Measurements from ENCODE around the gene CABLES2. TPM values are rescaled to one million over a fixed set of nuclear protein-coding genes. Genes with fewer than 3 reads are reported as not detected.

Gene CABLES2
- total RNA-seq, 2 experiments from 2014 or later: 14.8 to 22.5 TPM

DNA sequence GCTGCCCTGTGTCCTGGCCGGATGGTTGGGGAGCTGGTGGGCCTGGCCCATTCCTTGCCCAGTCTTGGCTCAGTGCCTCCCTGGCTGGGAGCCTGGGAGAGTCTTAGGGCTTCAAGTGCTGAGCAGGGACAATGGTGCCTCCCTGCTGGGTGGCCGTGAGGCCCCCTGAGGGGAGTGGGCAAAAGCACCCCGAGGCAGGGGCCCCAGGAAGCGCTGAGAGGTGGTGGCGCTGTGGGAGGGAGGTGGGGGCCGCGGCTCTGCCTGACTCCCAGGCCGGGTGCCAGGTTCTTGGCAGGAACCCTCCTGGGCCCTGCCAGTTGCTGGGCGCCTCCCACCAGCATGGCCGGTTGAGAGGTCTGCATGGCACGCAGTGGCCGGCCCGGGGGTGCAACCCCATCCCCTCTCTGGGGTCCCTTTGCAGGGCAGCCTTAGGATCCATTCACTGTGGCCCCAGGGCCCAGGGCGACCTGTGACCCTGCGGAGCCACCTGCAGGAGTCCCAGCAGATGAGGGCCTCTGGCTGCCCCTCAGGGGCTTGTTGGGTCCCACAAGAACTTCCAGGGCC, 29.4 kb downstream of the CABLES2 start:
- Histone ChIP-seq H3K4me2 (ENCODE audit: low read length) (no peak overlapping the region), H3K27ac (ENCODE audit: low read depth, low read length, poor library complexity, severe bottlenecking) (no peak overlapping the region), H3K9me2 (ENCODE audit: insufficient read depth, low read length) (no peaks in the 10 kb centered on the region), H3K36me3 (ENCODE audit: insufficient read depth, low read length) (peaks cover 15% of the 10 kb centered on the region), H3K4me1 (ENCODE audit: insufficient read depth, low read length, poor library complexity, severe bottlenecking) (peaks cover 6% of the 10 kb centered on the region), H3K9me3 (ENCODE audit: low read length) (no peaks in the 10 kb centered on the region), H3K79me2 (ENCODE audit: insufficient read depth, low read depth, low read length) (no peaks in the 10 kb centered on the region), H3K4me3 (ENCODE audit: low read depth, low read length, poor library complexity, severe bottlenecking) (no peak overlapping the region), H4K20me1 (ENCODE audit: insufficient read depth, low read length) (no peaks in the 10 kb centered on the region), H2AFZ (ENCODE audit: low read length) (no peak overlapping the region)
- no TSS peak for BruUV-seq (replicated peaks)
- CTCF ChIA-PET (ENCODE audit: unreplicated experiment): no interaction called here
- no peak for TF ChIP-seq EZH2phosphoT487 (IDR thresholded peaks at IDR 0.05; ENCODE audit: borderline replicate concordance, low read depth, low read length)
- TF ChIP-seq, protein P1, sequence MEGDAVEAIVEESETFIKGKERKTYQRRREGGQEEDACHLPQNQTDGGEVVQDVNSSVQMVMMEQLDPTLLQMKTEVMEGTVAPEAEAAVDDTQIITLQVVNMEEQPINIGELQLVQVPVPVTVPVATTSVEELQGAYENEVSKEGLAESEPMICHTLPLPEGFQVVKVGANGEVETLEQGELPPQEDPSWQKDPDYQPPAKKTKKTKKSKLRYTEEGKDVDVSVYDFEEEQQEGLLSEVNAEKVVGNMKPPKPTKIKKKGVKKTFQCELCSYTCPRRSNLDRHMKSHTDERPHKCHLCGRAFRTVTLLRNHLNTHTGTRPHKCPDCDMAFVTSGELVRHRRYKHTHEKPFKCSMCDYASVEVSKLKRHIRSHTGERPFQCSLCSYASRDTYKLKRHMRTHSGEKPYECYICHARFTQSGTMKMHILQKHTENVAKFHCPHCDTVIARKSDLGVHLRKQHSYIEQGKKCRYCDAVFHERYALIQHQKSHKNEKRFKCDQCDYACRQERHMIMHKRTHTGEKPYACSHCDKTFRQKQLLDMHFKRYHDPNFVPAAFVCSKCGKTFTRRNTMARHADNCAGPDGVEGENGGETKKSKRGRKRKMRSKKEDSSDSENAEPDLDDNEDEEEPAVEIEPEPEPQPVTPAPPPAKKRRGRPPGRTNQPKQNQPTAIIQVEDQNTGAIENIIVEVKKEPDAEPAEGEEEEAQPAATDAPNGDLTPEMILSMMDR (conservative IDR thresholded peaks at IDR 0.05; ENCODE audit: low read length): no peak
- intact Hi-C loops (cut with micrococcal nuclease; ENCODE audit: unreplicated experiment): no loop called here
- no peak for DNase-seq (ENCODE audit: low spot score)
- POLR2A ChIA-PET: interaction anchor here (0.6 kb wide), 1 partner anchor 1254 kb away, joined by 3 read pairs; no protein-coding TSS in a partner anchor

DNA sequence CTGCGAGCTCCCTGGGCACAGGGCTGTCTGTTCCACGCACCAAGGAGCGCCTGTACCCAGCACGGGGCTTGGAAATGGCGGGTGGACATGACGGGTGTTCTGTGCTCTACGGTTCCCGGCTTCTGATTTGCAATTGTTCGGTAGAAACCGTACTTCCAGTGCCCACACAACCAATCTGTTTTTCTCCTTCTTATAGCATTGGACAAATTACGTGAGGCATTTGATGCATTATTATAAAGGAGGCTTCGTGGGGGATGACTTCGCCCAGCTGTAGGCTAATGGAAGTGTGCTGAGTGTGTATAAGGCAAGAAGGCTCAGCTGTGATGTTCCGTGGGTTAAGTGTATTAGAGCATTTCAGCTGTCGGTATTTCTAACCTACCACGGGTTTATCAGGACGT, 30.0 kb downstream of the CABLES2 start:
- POLR2A ChIA-PET: interaction anchor here (0.6 kb wide), 1 partner anchor 1254 kb away, joined by 3 read pairs; no protein-coding TSS in a partner anchor
- H3K36me3 ChIP-seq (ENCODE audit: insufficient read depth, low read length): peaks cover 10% of the 10 kb centered on the region
- no peak overlapping the region for H3K4me3 ChIP-seq (ENCODE audit: low read depth, low read length, poor library complexity, severe bottlenecking)
- intact Hi-C loops (cut with micrococcal nuclease; ENCODE audit: unreplicated experiment): no loop called here
- BruUV-seq (replicated peaks): no TSS peak
- H4K20me1 ChIP-seq (ENCODE audit: insufficient read depth, low read length): no peaks in the 10 kb centered on the region
- H2AFZ ChIP-seq (ENCODE audit: low read length): no peak overlapping the region
- H3K4me1 ChIP-seq (ENCODE audit: insufficient read depth, low read length, poor library complexity, severe bottlenecking): no peaks in the 10 kb centered on the region
- no peak overlapping the region for H3K27ac ChIP-seq (ENCODE audit: low read depth, low read length, poor library complexity, severe bottlenecking)
- TF ChIP-seq EZH2phosphoT487 (IDR thresholded peaks at IDR 0.05; ENCODE audit: borderline replicate concordance, low read depth, low read length): no peak
- TF ChIP-seq, protein P1 (conservative IDR thresholded peaks at IDR 0.05; ENCODE audit: low read length): no peak
- H3K4me2 ChIP-seq (ENCODE audit: low read length): no peak overlapping the region
- H3K9me3 ChIP-seq (ENCODE audit: low read length): no peaks in the 10 kb centered on the region
- no peaks in the 10 kb centered on the region for H3K79me2 ChIP-seq (ENCODE audit: insufficient read depth, low read depth, low read length)
- no peak for DNase-seq (ENCODE audit: low spot score)
- CTCF ChIA-PET (ENCODE audit: unreplicated experiment): no interaction called here
- H3K9me2 ChIP-seq (ENCODE audit: insufficient read depth, low read length): no peaks in the 10 kb centered on the region

Data from OCI-LY7 (cell line).